Measurements from ENCODE around the gene KCNB1.

KCNB1 gene

DNA sequence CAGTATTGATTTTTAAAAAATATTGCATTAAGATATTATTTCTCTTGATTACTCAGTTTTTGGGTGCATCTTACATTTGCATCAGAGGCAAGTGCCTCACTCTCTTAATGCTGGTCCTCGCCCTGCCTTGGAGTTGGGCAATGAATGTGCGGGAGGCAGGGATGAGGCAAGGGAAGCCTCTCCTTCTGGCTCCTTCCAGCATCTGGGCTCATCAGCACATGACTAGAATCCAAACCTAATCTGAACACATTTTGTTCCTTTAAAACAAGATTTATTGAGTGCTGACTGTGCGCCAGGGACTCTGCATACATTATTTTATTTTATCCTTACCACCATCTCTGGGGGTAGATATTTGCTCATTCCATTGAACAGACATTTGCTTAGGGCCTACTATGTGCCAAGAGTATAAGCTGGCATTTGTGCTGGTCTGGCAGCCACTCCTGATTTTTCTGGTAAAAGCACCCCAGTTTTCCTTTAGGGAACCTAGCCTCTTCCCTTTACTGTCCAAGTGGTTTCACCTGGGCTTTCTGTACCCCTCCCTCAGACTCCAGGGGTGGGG lies 132.7 kb downstream of the KCNB1 start:
- H3K27ac Mint-ChIP-seq: no peak overlapping the region
- H3K4me3 Mint-ChIP-seq: no peak overlapping the region
- no peaks in the 10 kb centered on the region for H3K9me3 Mint-ChIP-seq
- H3K4me1 Mint-ChIP-seq (ENCODE audit: low read depth): no peaks in the 10 kb centered on the region
- H3K36me3 Mint-ChIP-seq (ENCODE audit: low read depth): no peaks in the 10 kb centered on the region
- H3K27me3 Mint-ChIP-seq (ENCODE audit: low read depth): peaks cover 27% of the 10 kb centered on the region

- Mint-ChIP-seq H3K36me3 (ENCODE audit: low read depth) (no peaks in the 10 kb centered on the region), H3K4me3 (no peak overlapping the region), H3K4me1 (ENCODE audit: low read depth) (no peaks in the 10 kb centered on the region), H3K27ac (no peak overlapping the region), H3K9me3 (no peaks in the 10 kb centered on the region), H3K27me3 (ENCODE audit: low read depth) (peaks cover 27% of the 10 kb centered on the region)
Observed at GRCh38 chr20:49349078-49349477, 133.4 kb downstream of the KCNB1 start.

DNA sequence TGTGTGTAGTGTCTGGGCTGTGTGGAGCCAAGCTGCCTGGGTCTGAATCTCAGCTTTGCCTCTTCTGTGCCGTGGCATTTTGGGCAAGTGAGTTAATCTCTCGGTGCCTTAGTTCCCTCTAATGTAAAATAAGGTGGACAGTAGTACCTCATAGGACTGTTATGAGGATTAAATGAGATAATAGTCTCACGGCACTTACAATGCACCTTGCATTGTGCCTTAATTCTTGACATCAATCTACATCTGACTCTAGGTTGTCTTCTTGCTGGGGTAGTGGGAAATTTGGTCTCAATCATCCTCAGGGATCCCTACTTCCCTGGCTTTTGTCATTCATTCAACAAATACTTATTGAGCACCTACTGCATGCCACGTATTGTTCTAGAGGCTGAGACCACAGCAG lies 133.9 kb downstream of the KCNB1 start:
- Mint-ChIP-seq H3K9me3 (no peaks in the 10 kb centered on the region), H3K27me3 (ENCODE audit: low read depth) (peaks cover 30% of the 10 kb centered on the region), H3K4me1 (ENCODE audit: low read depth) (no peaks in the 10 kb centered on the region), H3K27ac (no peak overlapping the region), H3K36me3 (ENCODE audit: low read depth) (no peaks in the 10 kb centered on the region), H3K4me3 (no peak overlapping the region)

DNA sequence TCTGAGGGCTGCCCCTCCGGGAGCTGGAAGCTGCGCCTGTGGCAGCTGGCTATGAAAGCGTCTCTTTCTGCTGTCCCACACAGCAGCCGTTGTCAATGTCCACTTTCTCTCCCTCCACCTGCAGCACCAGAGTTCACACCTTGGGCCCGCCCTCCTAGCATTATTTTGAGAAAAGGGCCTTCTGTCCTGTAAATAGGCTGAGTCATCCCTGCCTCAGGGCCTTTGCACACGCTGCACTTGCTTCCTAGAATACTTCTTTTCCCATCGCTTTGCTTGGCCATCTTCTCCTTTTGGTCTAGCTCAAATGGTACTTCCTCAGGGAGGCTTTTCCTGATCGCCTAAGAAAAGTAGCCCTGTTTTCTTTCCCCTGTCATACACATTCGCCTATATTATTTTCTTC lies 135.3 kb downstream of the KCNB1 start:
- H3K9me3 Mint-ChIP-seq: no peaks in the 10 kb centered on the region
- H3K4me3 Mint-ChIP-seq: no peak overlapping the region
- H3K27me3 Mint-ChIP-seq (ENCODE audit: low read depth): peaks cover 34% of the 10 kb centered on the region
- no peak overlapping the region for H3K27ac Mint-ChIP-seq
- no peaks in the 10 kb centered on the region for H3K36me3 Mint-ChIP-seq (ENCODE audit: low read depth)
- no peaks in the 10 kb centered on the region for H3K4me1 Mint-ChIP-seq (ENCODE audit: low read depth)

DNA sequence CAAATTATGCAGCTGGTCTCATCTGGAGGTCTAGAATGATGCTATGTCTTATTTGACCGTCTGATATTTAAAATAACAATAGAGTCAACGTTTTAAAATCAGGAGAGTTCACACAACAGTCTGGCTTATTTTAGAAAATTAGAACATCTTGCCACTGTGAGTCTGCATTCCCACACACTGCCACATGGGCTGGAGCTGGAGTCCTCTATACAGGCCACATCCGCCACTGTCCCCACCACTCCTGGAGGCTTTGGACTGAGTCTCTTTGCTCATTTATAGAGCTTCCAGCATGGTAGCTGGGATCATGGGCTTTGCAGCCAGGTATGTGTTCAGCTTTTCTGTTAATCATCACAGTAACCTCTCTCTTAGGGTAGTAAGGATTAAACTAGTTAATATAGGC lies 135.8 kb downstream of the KCNB1 start:
- H3K4me1 Mint-ChIP-seq (ENCODE audit: low read depth): no peaks in the 10 kb centered on the region
- no peak overlapping the region for H3K4me3 Mint-ChIP-seq
- H3K36me3 Mint-ChIP-seq (ENCODE audit: low read depth): no peaks in the 10 kb centered on the region
- no peaks in the 10 kb centered on the region for H3K9me3 Mint-ChIP-seq
- H3K27me3 Mint-ChIP-seq (ENCODE audit: low read depth): peaks cover 29% of the 10 kb centered on the region
- no peak overlapping the region for H3K27ac Mint-ChIP-seq

DNA sequence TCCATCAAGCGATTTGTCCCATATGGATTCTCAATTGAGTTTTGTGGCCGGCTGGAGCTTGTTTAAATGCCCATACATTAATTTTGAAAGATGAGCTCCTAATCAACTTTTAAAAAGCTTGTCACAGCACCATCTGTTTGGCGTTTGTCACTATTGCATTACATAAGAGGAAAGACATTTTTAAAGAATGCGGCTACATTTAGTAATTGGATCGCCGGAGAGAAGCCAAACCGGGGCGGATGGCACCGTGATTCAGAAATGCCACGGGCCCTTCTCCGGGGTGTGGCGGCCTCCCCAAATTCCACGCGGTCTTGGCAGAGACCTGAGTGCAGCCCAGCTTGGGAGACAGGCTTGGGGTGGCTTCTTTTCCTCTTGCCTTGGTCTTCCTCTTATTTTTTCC lies 136.9 kb downstream of the KCNB1 start:
- Mint-ChIP-seq H3K4me3 (no peak overlapping the region), H3K4me1 (ENCODE audit: low read depth) (no peaks in the 10 kb centered on the region), H3K9me3 (no peaks in the 10 kb centered on the region), H3K36me3 (ENCODE audit: low read depth) (no peaks in the 10 kb centered on the region), H3K27ac (no peak overlapping the region), H3K27me3 (ENCODE audit: low read depth) (peaks cover 29% of the 10 kb centered on the region)

DNA sequence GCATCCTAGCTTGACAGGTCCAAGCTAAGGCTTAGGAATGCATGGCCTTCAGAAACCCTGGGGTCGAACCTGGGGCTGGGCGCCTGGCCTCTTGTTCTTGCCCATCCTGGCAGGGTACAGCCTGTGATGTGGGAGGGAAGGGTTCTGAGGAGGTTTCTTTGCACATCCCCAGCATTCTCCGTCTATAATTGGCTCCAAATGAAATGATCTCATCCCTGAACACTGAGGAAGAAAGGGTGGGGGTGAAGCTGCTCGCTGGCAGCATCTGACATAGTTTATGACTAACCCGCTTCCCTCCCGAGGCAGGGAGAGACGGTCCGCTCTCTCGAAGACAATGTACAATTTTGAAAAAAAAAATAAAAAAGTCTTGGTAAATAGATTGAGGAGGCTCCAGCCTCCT lies 137.5 kb downstream of the KCNB1 start:
- Mint-ChIP-seq H3K27me3 (ENCODE audit: low read depth) (peaks cover 29% of the 10 kb centered on the region), H3K27ac (no peak overlapping the region), H3K9me3 (no peaks in the 10 kb centered on the region), H3K4me3 (no peak overlapping the region), H3K36me3 (ENCODE audit: low read depth) (no peaks in the 10 kb centered on the region), H3K4me1 (ENCODE audit: low read depth) (no peaks in the 10 kb centered on the region)

DNA sequence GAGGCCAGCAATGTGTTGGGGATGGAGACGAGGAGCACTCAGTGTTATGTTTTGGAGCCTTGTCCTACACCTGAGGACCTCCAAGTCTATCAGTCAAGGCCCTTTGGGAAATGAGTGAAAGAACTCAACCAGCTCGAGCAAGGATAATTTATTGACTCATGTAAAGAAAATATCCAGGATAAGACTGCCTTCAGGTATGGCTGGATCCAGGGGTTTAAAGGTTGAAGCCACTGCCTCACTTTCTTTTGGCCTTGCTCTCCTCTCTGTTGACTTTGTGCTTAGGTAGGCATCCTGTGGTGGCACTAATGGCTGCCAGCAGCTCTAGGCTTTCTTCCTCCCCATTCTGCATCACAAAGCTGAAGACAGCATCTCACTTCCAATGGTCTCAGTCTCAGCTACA lies 138.3 kb downstream of the KCNB1 start:
- no peak overlapping the region for H3K27ac Mint-ChIP-seq
- peaks cover 29% of the 10 kb centered on the region for H3K27me3 Mint-ChIP-seq (ENCODE audit: low read depth)
- no peaks in the 10 kb centered on the region for H3K36me3 Mint-ChIP-seq (ENCODE audit: low read depth)
- no peak overlapping the region for H3K4me3 Mint-ChIP-seq
- H3K9me3 Mint-ChIP-seq: no peaks in the 10 kb centered on the region
- no peaks in the 10 kb centered on the region for H3K4me1 Mint-ChIP-seq (ENCODE audit: low read depth)

DNA sequence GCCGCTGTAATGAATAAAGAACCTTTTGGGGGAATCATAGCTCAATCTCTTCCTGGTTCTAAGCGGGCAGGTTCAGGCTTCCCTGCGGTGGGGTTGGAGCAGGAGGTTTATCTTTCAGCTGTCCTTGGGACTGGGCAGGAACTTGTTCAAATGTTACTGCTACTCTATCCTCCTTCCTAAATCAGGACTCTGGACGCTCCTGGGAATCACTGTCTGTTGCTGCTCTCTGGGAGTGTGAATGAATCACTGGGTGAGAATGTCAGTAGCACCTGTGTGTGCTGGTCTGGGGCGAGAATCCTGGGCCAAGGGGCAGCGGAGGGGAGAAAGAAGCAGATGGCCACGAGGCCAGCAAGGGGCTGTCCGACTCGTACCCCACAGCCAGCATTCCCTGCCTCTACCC lies 139.2 kb downstream of the KCNB1 start:
- peaks cover 21% of the 10 kb centered on the region for H3K27me3 Mint-ChIP-seq (ENCODE audit: low read depth)
- H3K9me3 Mint-ChIP-seq: no peaks in the 10 kb centered on the region
- H3K36me3 Mint-ChIP-seq (ENCODE audit: low read depth): no peaks in the 10 kb centered on the region
- no peaks in the 10 kb centered on the region for H3K4me1 Mint-ChIP-seq (ENCODE audit: low read depth)
- H3K4me3 Mint-ChIP-seq: no peak overlapping the region
- no peak overlapping the region for H3K27ac Mint-ChIP-seq

DNA sequence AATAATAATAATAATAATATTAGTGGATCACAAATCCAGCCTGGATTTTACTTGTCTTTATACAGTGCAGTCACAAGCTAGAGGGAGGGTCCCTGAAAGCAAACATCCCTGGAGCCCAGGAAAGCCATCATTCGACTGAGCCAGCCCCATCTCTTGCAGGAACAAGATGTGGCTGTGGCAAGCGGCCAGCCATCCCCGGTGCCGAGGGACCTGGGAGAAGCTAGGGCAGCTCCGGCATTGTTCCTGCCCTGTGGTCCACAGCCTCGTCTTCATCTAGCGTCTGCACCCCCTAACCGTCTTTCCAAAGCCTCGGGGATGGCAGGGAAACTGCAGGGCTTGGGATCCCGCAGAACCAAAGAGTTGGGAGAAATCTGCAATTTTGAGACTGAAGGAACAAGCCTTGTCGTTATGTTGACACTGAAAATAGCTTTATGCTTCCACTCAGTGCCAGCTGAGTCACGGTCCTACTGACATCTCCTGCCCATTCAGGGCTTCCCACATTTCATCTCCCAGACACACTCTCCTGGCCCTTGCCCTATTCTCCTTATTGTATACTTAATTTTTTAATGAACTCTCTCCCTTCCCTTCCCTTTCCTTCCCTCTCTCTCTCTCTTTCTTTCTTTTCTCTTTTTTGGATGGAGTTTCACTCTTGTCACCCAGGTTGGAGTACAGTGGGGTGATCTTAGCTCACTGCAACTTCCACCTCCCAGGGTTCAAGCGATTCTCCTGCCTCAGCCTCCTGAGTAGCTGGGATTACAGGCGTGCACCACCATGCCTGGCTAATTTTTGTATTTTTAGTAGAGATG lies 142.1 kb downstream of the KCNB1 start:
- H3K9me3 Mint-ChIP-seq: no peaks in the 10 kb centered on the region
- H3K27me3 Mint-ChIP-seq (ENCODE audit: low read depth): peaks cover 12% of the 10 kb centered on the region
- no peak overlapping the region for H3K4me3 Mint-ChIP-seq
- H3K36me3 Mint-ChIP-seq (ENCODE audit: low read depth): no peaks in the 10 kb centered on the region
- H3K4me1 Mint-ChIP-seq (ENCODE audit: low read depth): no peaks in the 10 kb centered on the region
- H3K27ac Mint-ChIP-seq: no peak overlapping the region

- Mint-ChIP-seq H3K4me1 (ENCODE audit: low read depth) (no peaks in the 10 kb centered on the region), H3K27ac (no peak overlapping the region), H3K27me3 (ENCODE audit: low read depth) (peaks cover 12% of the 10 kb centered on the region), H3K9me3 (no peaks in the 10 kb centered on the region), H3K4me3 (no peak overlapping the region), H3K36me3 (ENCODE audit: low read depth) (no peaks in the 10 kb centered on the region)
Observed at GRCh38 chr20:49339123-49339522, 143.3 kb downstream of the KCNB1 start.

- H3K27ac Mint-ChIP-seq: no peak overlapping the region
- no peaks in the 10 kb centered on the region for H3K36me3 Mint-ChIP-seq (ENCODE audit: low read depth)
- H3K27me3 Mint-ChIP-seq (ENCODE audit: low read depth): peaks cover 8% of the 10 kb centered on the region
- H3K9me3 Mint-ChIP-seq: no peaks in the 10 kb centered on the region
- H3K4me1 Mint-ChIP-seq (ENCODE audit: low read depth): peaks cover 2% of the 10 kb centered on the region
- H3K4me3 Mint-ChIP-seq: no peak overlapping the region
Observed at GRCh38 chr20:49338061-49338460, 144.4 kb downstream of the KCNB1 start.

GRCh38 chr20:49337357-49337756 lies 145.1 kb downstream of the KCNB1 start:
- Mint-ChIP-seq H3K4me1 (ENCODE audit: low read depth) (peaks cover 2% of the 10 kb centered on the region), H3K36me3 (ENCODE audit: low read depth) (no peaks in the 10 kb centered on the region), H3K27ac (no peak overlapping the region), H3K9me3 (no peaks in the 10 kb centered on the region), H3K27me3 (ENCODE audit: low read depth) (peaks cover 11% of the 10 kb centered on the region), H3K4me3 (no peak overlapping the region)

DNA sequence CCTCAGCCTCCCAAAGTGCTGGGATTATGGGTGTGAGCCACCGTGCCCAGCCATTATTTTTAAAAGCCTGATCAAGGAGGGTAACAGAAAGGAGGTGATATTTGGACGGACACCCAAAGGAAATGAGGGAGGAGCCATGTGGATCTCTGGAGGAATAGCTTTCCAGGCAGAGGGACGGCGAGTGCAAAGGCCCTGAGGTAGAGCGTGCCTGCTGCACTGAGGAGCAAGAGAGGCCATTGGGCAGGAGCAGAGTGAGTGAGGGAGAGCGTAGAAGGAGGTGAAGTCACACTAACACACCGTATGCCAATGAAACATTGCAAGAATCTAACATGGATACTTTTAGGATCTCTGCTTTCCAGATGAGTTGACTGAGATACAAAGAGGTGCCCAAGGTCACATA lies 145.7 kb downstream of the KCNB1 start:
- Mint-ChIP-seq H3K4me1 (ENCODE audit: low read depth) (peaks cover 2% of the 10 kb centered on the region), H3K27ac (no peak overlapping the region), H3K36me3 (ENCODE audit: low read depth) (no peaks in the 10 kb centered on the region), H3K9me3 (no peaks in the 10 kb centered on the region), H3K4me3 (no peak overlapping the region), H3K27me3 (ENCODE audit: low read depth) (peaks cover 14% of the 10 kb centered on the region)

DNA sequence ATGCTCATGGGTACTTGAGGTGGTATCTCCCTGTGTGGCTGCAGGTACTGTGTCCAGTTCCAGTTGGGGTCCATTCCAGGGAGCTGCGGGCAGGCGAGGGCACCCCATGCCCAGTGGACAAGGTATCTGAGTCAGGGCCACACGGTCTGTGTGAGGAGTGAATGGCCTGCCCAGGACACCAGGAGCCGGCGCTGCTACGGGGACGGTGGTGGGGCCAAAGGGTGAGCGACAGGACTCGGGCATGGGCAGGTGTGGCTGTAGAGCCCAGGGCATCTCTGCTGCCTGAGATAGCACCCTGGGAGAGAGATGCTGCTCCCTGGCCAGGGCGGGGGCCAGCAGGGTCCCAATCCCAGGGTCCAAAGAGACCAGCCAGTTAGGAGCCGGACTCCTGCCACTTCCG lies 147.0 kb downstream of the KCNB1 start:
- H3K27me3 Mint-ChIP-seq (ENCODE audit: low read depth): peaks cover 23% of the 10 kb centered on the region
- no peak overlapping the region for H3K27ac Mint-ChIP-seq
- H3K36me3 Mint-ChIP-seq (ENCODE audit: low read depth): no peaks in the 10 kb centered on the region
- no peaks in the 10 kb centered on the region for H3K9me3 Mint-ChIP-seq
- H3K4me1 Mint-ChIP-seq (ENCODE audit: low read depth): peaks cover 2% of the 10 kb centered on the region
- H3K4me3 Mint-ChIP-seq: no peak overlapping the region

Measured in T-helper 1 cell treated with Interleukin-12 subunit alpha and Interleukin-12 subunit beta and Interleukin-4 antibody, amounts not matched to agents 30 μg/mL and 1 μg/mL, for 36 hours (primary cell).